Embryonic facial prominence (tissue), 1 donor: Measurements from ENCODE around the gene EYS.
"Not testable (repeated sequence)": the region's sequence is repeated elsewhere in the genome, so short reads cannot be mapped to it uniquely, and the experiment has no call there.

Experiments
- DNase-seq: peaks from one replicate; pipeline ENCODE4 v3.0.0-alpha.2; 2016; ENCODE audit errors: extremely low spot score

Gene EYS

DNA sequence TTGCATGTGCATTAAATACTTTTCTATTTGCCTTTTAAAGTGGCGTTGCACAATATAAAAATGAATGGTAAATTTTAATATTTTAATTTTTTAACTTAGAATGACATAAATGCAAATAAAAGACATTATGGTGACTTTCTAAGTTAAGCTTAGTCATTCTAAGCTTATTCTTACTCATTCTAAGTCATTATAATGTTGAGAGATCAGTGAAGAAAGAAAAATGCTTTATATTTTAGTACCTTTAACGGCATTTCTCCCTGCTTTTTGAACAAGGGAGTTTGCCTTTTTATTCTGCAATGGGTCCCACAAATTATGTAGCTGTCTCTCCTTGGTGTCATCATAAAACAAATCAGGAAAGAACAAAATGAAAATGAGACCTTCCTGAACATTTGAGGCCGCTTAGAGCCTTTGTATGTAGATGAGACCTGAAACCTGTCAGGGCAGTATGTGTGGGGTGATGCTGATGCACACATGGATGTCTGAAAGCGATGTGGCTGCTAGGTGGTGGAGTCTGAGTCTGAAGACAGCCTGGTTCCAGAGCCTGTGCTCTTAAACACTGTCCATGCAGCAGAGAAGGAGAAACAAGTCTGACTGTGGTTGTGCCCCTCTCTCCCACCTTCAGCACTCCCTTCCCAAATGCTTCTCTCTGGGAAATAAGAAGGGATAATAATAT lies 1913.4 kb downstream of the EYS start:
- no peak for DNase-seq

DNA sequence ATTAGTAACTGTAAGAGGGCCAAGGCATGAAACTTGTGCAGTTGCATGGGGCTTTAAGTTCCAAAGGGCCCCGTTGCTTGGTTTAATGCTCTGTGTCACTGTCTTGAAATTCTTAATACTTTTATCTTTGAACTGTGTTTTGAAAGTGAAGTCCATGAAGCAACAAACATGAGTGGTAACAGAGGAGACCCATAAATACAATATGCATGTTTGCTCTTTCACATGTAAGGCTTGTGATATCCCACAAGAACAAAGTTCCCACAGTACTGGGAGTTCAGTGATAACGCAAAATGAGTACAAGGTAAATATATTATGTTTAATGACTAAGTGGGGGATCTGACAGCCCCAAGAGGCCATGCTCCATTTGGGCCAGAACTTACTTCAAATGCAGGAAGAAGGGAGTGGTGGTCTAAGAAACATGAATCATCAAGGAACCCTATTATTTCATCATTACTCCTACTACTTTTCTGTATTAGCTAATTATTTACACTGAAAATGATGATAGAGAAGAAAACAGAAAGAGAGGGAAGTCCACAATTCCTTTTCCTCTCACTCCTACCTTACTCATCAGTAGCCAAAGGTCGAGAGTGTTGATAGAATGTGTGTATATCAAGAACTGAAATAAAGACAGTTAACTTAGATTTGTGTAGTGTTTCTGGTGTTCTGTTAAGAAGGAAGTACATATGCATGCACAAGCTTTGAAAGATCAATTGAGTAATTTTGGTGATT lies 1914.1 kb downstream of the EYS start:
- no peak for DNase-seq

DNA sequence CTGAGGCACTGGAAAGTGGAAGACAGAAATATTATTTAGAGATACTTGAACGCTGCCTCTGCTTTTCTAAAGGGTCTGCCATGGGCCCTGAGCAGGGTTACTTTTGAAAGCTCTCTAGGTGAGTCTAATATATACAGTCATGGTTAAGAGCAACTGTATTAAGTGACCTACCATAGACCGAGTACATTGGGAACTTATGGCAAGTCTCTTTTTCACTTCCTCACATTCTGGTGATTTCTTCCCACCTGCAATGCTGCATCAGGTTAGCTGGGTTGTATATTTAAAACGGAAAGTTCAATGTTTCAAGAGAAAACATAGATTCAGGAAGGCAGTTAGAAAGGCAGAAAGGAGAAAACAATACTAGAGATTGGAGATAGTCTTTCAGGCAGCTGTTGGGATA lies 1916.7 kb downstream of the EYS start:
- no peak for DNase-seq

DNA sequence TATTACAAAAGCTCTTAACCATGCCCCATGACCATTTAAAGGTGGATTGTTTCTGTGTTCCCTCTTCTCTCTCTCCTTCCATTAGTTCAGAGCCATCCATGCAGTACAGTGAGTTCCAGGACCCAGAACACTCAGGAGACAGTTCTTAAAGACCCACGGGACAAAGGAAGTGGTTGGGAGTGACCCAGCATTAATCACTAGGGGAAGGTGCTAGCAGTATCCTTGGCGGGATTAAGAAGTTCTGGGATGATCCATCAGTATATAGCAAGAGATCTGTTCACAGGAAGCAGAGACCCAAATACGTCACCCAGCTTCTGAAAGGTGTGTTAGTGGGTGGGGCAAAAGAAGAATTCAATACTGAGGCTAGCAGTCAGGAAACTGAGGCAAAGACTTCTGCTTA lies 1917.3 kb downstream of the EYS start:
- DNase-seq: no peak

DNA sequence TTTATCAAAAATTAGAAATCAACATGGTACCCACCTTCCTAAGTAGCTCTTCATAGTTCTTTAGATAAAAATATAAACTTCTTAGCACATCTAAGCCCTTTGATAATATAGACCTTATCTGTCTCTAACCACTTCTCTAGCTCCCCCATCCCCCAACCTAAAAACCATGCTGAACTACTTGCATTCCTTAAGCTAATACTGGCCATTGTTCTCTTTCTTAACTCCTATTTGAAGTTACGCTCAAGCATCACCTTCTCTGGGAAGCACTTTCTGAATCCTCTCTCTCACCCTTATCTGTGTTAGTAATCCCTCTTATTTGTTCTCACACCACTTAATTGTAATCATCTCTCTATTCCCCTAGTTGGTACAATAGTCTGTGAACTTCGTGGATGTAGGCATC lies 1918.5 kb downstream of the EYS start:
- DNase-seq: no peak

DNA sequence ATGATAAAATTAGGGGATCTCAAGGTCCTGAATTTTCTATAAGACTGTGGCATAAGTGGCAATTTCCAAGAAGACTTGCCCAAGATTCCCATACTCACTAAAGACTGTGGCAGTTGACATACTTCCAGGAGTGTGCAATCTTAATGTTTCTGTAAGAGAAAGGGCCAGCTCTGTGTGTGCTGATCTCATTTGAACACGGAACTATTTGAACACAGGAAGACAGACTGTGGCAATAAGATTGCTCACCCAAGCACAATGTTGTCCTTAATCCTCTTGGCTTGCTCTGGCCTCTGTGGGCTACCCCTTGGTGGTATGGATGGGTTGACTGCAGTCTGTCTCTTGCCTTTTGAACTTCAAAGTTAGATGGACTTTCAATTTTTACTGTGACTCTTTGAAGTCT lies 1920.0 kb downstream of the EYS start:
- DNase-seq: no peak

DNA sequence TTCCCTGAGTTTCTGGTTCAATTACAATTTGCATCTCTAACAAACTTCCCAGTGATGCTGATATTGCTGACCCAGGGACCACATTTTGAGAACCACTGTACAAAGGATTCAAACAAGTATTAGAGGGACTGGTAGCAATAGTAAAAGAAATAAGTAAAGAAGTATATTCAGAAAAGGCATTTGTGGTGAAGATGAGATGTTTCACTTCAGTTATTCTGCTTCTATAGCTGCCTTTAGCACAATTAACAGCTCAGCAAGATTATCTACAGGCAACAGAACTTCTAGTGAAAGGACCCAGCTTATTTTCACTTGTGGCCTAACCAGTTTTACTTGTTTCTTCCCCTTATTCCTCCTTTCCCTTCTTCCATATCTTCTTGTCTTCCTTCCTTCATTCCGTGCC lies 1922.0 kb downstream of the EYS start:
- no peak for DNase-seq

DNA sequence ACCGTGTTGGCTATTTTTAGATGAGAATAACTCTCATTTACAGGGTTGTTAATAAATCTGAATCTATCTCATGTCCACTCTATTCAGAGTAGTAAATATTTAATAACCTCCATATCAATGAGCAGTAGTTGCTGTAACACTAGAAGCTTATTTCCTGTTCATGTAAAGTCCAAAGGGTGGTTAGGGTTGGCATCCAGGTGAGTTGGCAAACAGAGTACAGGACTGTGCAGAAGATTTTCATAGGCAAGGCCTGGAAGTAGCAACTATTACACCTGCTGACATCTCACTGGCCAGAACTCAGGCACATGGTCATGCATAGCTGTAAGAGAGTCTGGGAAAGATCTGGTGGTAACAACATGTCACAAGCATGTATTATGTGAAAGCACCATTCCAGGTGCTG lies 1923.9 kb downstream of the EYS start:
- no peak for DNase-seq

DNA sequence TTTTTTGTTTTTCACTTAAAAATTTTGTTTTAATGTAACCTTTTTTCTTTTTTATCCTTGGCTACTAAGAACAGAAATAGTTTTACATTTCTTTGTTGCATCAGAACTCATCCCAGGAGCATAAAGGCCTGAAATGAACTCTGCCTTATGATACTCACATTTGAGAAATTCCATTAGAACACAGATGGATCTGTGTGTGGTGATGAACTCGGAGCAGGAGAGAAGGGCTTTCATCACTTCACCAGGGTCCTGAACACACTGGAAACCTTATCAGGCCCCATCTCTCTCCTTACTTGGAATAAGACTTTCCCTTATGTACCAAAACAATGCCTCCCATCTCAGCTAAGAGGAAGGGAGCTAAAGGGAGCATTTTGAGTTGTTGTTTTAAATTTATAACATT lies 1932.1 kb downstream of the EYS start:
- DNase-seq: no peak

DNA sequence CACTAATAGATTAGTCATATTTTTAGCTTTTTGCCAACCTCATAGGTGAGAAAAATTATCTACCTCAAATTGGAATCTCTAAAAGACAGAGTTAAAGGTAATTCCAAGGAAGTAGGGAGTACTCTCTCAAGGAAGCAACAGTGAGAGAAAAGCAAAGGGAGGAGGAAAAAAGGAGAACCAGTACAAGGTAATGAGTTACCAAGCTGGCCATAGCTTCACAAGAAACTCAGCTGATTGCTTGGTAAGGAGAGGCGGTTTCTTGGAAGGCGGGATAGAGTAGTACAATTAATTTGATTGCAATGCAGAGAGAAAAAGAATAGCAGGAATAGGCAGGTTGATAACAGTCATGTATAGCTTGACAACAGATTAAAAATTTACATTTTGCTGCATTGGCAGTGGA lies 1933.8 kb downstream of the EYS start:
- no peak for DNase-seq

DNA sequence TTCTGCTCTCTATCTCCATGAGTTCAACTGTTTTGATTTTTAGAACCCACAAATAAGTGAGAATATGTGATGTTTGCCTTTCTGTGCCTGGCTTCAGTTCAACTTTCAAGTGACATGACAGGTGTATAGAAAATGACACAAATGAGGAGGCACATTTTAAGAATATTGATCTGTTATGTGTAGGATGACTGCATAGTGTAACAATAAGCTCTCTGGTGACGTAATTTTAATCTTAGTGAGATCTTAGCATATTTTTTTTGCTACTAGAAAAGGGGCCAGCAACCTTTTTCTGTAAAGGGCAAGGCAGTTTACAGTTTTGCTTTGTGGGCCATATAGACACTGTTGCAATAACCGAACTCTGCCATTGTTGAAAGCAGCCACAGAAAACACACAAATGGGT lies 1941.2 kb downstream of the EYS start:
- no peak for DNase-seq

DNA sequence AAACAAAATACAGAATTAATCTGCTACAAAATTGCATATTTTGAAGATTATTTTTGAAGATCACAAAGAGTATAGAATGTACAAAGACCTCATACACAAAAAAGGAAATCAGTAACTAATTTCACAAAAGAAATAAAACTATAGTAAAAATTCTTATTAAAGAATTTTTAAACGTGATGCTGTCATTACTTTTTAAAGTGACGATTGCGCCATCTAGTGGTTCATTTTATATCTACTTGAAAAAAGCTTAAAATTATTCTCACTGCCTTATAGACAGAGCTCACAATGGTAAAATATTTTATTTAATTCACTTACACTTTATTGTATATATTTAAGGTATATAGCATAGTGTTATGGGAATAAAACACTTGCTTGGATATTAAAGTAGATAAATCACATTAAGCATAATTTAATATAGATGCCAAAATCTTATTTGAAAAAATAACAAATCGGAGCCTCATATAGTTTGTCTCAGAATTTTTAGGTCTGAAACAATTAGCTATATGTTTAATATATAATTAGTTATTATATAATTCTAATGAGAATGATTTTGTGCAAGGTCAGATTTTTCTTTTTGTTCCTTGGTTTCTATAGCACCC lies 1942.6 kb downstream of the EYS start:
- peak; percentile 7 for DNase-seq

DNA sequence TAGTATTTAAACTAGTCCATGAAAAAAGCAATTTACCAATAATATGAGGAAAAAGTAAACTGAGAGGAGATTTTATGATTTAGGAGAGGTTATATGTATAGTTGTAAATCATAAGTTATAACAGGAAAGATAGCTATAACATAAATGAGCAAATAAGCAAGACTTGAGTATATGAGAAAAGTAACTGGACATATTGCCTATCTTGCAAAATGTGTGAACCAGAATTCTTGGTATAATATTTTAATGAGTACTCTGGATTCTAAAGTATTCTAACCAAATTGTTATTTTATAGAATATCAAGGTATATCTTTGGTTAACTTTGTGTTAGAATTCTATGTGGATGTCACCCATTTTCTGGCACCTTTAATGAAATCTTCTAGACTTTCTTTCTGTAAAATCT lies 1946.8 kb downstream of the EYS start:
- no peak for DNase-seq

DNA sequence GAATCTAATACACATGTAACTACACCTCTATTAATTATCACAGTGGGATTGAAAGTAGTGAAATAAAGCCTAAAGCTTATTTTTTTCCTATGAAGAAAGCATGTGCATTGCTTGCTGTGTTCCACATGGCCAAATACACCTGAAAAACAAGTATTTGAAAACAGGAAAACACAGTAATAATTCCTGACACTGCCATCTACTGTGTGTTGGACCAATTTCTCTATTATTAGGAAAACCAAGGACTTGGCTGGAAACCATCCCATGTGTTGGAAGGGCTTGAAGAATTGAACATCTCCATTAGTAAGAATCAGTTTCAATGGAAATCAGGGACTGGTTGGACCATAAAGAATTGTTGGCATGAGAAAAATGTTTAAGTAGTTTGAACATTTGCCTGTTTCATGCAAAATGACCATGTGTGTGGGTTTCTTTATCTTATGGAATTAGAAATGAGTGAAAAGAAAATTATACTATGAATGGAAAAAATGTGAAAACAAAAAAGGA lies 1947.4 kb downstream of the EYS start:
- DNase-seq: no peak

DNA sequence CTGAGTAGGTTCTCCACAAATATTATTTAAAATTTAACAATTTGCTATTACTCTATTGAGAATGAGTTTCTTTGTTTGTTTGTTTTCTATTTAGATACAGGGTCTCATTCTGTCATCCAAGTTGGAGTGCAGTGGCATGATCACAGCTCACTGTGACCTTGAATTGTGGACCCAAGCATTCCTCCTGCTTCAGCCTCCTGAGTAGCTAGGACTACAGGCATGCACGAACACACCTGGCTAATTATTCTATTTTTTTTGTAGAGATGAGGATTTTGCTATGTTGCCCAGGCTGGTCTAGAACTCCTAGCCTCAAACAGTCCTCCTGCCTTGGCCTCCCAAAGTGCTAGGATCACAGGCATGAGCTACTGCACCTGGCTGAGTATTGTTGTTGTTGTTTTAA lies 1949.2 kb downstream of the EYS start:
- no peak for DNase-seq

DNA sequence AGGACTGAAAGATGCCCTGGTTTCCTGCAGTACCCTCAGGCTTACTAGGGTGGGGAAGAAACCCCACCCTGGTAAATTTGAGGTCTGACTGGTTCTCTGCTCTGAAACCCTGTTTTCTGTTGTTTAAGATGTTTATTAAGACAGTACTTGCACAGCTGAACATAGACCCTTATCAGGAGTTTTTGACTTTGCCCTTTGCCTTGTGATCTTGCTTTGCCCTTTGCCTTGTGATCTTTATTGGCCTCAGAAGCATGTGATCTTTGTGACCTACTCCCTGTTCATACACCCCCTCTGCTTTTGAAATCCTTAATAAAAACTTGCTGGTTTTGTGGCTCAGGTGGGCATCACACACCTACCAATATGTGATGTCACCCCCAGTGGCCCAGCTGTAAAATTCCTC lies 1949.8 kb downstream of the EYS start:
- DNase-seq: not testable (repeated sequence)

DNA sequence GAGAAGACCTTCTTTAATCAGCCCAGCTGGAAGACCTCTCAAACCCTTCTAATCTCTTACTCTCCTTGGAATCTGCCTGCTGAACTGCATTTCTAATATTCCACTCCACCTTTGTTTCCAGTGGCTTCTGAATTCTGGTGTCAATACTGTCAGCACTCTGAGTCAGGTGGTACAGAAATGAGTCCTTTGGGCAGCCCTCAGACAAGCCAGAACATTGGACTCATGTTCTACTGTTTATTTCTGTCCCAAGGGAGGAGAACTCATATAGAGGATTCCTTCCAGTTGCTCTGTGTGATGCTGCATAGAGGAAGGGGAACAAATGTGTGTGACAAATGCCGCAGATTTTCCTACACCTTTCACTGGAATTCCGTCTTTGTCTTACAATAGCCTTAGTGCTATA lies 1956.6 kb downstream of the EYS start:
- no peak for DNase-seq

DNA sequence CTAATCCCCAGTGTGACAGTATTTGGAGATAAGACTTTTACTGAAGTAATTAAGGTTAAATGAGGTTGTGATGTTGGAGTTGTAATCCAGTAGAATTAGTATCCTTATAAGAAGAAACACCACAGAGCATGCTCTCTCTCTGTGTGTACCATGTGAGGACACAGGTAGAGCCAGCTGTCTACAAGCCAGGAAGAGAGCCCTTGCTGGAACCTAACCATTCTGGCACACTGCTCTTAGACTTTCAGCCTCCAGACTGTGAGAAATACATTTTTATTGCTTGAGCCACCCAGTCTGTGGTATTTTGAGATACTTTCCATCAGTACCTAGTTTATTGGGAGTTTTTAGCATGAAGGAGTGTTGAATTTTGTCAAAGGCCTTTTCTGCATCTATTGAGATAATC lies 1961.2 kb downstream of the EYS start:
- no peak for DNase-seq

DNA sequence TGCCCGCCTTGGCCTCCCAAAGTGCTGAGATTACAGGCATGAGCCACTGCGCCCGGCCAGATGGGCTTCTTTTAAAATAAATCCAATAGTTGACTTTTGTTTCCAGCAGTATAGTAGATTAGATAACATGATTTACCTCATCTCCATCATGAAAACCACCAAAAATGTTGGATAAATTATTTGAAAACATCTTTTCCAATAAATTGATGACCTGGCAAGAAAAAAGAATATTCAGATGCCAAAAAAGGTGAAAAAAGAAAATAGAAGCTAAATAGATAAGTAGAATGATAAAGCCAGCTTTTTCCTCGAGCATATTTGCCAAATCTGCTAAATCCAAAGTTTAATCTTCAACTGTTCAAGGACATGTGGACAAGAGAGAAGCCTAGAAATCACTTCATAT lies 1962.2 kb downstream of the EYS start:
- DNase-seq: no peak

DNA sequence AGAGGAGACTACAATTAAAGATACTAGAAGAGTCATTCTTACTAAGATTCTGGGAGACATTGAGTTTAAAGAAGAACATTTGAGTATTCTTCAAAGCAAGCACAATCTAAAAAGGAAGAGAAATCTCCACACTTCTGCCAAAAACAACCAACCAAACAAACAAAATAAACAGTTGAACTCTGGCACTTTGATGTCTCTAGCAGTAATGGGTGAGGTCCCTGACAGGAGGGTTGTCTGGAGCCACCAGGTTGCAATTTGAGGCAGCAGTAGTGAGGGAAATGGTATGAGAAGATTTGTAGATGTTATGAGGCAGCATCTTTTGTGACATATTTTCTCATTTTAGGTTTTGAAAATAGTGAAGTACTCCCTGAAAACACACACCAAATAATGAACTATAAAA lies 1963.3 kb downstream of the EYS start:
- no peak for DNase-seq

DNA sequence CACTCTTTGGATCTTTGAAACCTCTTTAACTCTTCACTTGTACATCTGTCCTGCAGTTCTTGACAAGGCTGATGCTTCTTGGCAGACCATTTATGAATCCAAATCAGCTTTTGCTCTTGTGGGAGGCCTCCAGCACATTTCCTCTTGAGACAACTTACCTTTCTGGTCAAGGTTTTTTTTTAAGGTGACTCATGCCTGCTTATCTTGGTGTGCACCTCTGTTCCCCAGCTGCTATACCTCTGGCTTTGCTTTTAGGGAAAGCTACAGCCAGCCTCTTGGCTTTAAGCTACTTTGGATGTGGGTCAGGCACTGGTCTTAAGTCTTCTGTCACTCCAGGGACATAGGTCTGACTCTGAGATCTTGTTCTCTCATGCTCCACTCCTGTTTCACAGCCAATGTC lies 1965.0 kb downstream of the EYS start:
- no peak for DNase-seq

DNA sequence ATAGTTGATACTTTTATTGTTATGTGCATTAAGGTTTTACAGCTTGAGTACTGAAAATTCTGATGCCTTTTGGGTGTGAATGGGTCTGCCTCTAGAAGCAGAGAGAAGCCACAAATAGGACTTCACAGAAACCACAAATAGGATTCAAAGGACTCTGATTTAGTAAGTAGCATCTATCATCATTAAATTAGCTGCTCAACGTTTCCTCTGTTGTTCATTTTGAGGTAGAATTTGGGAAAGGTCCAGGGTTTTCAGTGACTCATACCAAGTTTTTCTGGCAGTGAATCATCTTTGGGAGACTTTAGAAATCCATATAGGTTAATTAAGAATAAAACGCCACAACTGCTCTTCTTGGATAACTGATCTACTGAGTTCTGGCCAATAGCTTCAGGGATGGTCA lies 1966.3 kb downstream of the EYS start:
- no peak for DNase-seq

DNA sequence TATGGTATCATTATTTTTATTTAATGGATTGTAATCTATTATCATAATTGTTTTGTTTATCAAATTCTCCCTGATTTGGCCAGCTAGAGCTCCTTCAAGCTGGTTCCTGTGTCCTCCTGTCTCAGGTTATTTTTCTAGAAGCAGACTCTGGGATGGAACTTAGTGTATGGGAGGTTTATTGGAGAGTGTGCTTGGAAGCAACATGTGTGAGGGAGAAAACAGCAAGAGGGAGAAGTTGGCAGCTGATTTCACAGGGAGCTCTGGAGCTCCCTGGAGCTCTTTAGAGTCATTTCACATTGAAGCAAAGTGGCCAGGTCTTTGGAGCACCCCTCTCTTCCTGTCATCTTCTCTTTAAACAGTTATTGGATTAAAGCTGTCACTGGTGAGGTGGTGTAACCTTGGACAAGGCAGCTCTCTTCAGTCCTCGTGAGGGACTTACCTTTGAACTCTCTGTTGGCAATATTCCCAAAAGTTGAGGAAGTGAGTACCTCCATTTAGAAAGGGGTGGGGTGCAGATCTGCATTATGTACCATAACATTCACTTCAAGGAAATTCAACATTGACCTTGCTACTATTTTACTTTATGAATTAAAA lies 1967.8 kb downstream of the EYS start:
- no peak for DNase-seq
